Measurements from ENCODE around the gene ARHGAP44.

DNA sequence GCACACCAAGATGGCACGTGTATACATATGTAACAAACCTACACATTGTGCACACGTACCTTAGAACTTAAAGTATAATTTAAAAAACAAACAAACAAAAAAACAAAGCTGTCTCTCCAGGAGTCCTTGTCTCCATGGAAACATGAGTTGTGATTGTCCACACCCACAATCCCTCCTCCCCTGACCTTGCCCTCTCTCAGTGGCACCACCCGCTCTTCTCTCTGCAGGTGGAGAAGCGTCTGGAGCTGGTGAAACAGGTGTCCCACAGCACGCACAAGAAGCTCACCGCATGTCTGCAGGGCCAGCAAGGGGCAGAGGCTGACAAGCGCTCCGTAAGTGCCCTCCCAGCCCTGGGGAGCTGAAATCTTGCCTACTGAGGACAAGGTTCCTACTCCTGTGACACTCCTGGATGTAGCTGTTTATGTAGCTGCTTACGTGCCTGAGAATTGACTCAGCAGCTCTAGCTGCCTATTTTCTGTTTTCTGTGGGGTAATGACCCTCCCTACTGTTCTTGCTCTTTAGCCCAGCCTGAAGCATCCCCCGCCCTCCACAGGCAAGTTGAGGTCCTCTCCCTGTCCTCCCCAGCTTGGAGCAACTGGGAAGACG, 107.0 kb downstream of the ARHGAP44 start:
- TF ChIP-seq CTCF (IDR thresholded peaks at IDR 0.05; ENCODE audit: poor library complexity, severe bottlenecking) (no peak), EZH2 (IDR thresholded peaks at IDR 0.05; ENCODE audit: borderline replicate concordance, insufficient read depth, low read length, poor library complexity, severe bottlenecking) (no peak), EP300 (conservative IDR thresholded peaks at IDR 0.05; ENCODE audit: poor library complexity, severe bottlenecking) (no peak)
